HG02938 (cell line): ENCODE results near the gene DBR1.
"Not testable (repeated sequence)": the region's sequence is repeated elsewhere in the genome, so short reads cannot be mapped to it uniquely, and the experiment has no call there.

Source experiments
- ATAC-seq: cut with Tn5 transposase; IDR thresholded peaks from one replicate; pipeline ENCODE4 v1.9.1; 2021; ENCODE audit warnings: mild to moderate bottlenecking, moderate library complexity; ENCODE audit not compliant: unreplicated experiment

Gene DBR1

GRCh38 chr3:138186803-138187295, 12.1 kb upstream of the DBR1 start:
- ATAC-seq = peak; percentile 90

GRCh38 chr3:138186221-138186620, 11.5 kb upstream of the DBR1 start:
- ATAC-seq = no peak

DNA sequence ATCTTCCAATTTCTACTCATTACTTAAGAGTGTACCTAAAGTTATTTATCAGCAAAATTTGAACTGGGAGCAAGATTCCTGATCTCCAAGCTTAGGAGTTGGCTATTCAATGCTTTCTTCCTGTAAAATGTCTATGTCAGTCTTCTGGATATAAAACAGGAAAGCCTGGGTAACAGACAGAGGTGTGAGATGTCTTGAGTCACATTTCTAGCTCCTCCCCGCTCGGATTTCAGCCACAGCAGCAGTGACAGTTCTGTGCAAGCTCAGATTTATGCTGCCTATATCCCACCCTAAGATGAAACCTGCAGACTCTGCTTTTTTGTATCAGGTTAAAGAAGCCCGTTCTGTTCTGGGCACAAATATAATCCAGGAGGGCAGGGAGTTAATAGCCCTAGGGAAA, 10.3 kb upstream of the DBR1 start:
- ATAC-seq = no peak

- no peak for ATAC-seq
Measured at GRCh38 chr3:138180375-138181029, 5.8 kb upstream of the DBR1 start.

DNA sequence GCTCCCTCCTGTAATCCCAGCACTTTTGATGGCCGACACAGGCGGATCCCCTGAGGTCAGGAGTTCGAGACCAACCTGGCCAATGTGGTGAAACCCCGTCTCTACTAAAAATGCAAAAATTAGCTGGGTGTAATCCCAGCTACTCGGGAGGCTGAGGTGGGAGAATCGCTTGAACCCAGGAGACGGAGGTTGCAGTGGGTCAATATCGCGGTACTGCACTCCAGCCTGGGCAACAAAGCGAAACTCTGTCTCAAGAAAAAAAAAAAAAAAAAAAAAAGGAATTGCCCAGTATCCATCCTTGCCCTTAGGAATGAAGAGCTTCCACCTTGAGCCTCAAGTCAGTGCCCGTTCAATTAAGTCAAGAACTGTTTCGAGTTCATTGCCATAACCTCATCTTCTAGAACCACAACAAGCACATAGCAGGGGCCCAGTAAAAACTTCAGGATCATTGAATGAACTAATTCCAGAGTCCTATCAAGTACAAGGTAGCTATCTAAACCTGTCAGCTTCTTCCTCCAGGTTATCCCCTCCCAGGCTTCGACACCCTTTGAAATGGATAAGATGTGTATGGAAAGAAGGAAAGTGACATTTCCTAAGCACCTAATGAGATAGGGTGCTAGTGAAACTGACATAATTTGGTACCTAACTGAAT, 826 bp downstream of the DBR1 start:
- peak; percentile 14 for ATAC-seq

DNA sequence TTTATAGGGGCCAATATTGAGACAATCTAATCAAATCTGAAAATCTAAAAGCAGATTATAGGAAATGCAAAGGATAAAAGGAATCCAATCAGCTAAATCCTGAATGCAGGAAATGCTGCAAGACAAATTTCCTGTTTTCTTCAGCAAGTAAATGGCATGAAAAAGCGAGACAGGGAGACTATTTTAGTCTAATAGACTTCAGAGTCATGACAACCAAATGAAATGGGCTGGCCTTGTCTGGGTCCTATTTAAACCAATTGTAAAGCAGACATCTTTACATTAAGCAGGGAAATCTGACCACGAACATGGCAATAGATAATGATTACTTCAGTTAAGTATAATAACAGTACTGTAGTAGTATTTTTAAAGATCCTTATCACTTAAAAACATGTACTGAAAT, 2.1 kb downstream of the DBR1 start:
- no peak for ATAC-seq

GRCh38 chr3:138165061-138165460, 9.7 kb downstream of the DBR1 start:
- ATAC-seq = no peak

DNA sequence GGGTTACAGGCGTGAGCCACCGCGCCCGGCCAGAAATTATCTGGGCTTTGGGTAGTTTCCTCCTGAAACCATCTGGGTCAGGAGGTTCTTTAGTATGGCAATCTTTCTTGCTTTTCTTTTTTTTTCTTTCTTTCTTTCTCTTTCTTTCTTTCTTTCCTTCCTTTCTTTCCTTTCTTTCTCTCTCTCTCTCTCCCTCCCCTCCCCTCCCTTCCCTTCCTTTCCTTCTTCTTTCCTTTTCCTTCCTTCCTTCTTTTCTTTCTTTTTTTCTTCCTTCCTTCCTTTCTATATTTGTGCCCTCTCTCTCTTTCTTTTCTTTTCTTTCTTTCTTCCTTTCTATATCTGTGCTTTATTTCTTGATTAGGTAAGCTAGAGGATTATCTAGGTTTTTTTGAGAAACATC, 17.0 kb downstream of the DBR1 start:
- ATAC-seq = no peak

DNA sequence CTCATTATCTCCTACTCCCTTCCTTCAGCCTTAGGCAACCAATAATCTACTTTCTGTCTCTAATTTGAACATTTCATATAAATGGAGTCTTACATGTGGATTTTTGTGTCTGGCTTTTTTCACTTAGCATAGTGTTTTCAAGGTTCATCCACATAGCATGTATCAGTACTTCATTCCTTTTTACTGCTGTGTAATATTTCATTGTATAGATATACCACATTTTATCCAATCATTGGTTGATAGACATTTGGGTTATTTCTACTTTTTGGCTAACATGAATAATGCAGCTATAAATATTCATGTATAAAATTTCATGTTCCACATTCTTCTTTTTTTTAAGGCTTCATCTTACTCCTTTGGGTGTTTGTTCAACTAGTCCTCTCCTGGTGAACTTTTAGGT, 20.2 kb downstream of the DBR1 start:
- no peak for ATAC-seq

DNA sequence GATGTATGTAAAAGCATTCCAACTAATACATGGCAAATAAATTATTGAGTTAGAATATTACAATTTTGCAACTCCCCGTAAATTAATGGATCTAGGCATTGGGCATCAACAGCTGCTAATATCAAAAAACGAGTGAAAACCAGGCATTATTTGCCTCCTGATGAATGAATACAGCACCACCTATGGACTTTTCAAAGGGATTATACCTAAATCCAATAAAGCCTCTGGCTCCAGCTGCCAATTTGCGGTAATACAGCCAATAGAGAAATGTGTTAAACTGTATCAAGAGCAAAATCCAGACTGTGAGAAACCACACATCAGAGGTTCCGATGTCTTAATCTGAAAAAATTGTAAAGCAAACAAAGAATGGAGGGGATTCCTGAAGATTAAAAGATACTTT, 26.2 kb downstream of the DBR1 start:
- no peak for ATAC-seq

DNA sequence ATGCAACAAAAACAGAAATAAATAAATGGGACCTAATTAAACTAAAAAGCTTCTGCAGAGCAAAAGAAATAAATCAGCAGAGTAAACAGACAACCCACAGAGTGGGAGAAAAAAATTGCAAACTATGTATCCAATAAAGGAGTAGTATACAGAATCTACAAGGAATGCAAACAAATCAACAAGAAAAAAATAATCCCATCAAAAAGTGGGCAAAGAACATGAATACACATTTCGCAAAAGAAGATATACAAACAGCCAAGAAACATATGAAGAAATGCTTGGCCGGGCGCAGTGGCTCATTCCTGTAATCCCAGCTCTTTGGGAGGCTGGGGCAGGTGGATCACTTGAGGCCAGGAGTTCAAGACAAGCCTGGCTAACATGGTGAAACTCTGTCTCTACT, 32.5 kb downstream of the DBR1 start:
- not testable (repeated sequence) for ATAC-seq

DNA sequence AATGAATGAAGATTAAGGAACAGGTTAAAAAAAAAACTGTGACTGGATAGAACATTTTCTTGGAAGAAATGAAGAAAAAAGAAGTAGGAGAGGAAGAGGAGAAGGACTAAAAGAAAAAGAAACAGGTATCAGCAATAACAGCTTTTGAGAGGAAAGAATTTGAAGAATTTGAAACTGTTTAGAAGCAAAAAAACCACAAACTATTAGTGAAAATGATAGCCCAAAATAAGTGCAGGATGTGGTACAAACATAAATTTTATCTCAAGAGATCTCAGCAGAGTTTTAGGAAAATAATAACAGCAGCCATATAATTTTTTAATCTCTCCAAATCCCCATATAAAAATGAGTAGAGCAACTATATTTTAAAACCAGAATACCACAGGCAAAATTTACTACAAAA, 33.8 kb downstream of the DBR1 start:
- ATAC-seq = no peak

GRCh38 chr3:138139691-138140090, 35.0 kb downstream of the DBR1 start:
- ATAC-seq = no peak

DNA sequence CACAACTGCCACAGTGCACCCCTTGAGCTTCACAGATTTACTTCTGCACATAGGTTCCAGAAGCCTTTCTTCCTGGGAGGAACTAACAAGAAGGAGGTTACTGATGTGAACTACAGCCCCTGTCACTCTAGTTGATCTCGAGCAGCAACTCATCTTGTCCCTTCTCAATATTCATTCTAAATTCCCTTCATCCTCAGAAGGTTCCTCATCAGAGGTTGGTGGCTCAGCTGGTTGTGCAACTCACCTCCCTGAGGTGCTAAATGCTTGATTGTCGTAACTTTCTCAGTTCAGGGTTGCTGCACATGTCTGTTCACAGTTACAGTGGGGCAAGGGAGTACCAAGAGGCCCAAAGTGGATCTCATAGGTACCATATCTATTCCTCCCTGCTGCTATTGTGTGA, 36.9 kb downstream of the DBR1 start:
- ATAC-seq = no peak

DNA sequence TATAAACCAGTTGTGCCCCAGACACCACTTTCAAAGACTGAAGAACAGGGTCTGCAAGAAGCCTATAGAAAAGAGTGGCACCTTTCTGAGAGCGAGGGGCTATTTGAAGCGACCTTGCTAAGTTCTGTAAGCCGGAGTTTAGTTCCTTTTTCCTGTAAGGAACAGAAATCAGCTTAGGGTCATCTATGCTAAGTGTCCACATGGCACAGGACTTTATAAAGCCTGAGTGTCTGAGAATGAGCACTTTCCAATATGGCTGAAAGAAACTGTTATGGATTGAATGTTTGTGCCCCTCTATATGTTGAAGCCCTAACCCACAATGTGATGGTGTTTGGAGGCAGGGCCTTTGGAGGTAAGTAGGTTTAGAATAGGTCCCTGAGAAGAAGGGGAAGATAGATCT, 38.5 kb downstream of the DBR1 start:
- ATAC-seq = no peak

DNA sequence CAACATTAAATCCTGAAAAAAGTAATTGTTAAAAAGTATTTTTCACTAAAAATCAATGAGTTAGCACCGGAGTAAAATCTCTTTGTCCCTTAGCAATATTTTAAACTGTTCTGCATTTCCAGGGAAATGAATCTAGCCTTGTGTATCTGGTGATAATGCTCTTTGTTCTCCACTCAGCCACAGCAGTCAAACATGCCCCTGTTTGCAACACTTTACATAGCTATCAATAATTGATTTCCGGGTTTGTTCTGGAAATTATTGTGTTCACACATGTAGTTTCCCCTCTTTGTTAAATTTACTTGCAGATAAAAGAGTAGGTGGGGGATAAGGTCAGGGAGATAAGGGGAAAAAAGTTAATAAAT, 38.9 kb downstream of the DBR1 start:
- no peak for ATAC-seq

DNA sequence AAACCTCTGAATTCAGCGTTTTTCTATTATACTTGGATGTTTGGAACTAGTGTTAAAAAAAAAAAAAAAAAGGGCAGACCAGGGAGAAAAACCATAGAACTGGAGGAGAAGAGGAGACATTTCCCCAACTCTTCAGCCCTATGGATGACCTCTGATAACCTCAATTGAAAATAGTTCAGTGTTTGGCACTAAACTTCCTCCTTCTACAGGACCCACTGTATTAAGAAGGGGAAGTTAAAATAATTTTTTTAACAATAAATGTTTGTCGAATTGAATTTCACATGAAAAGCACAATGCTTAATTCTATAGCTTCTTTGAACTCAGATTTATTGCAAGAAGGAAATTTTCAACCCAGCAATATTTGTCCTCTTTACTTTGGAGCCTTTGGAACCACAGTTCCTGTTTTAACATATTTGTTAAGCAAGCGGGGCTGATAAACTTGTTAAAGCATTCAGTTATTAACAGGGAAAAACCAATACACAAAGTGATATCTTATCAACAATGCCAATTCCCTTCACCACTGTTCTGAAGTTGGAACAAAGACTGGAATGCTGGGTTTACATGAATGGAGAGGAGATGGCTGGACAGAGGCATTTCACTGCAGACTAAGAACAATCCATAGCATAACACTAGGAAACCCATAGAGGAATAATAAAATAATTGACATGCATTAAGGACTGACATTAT, 39.4 kb downstream of the DBR1 start:
- ATAC-seq = no peak

DNA sequence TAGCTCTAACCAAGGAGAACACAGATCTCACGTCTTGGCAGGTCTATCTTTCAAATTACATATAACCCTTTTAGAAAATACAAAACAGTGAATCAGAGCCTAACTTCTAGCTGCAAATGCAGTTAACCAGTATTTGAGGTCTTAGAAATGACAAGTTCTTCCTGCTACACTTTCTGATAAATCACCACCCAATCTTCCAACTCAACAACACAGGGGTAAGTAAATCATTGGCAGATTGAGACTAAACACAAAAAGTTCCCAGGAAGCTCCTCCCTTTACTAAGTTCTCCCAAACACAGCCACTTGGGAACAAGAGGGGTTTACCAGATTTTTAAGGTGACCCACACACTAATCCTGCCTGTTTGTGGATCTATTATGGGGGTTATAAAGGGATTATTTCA, 42.5 kb downstream of the DBR1 start, which contains the start of gene A4GNT:
A4GNT (minus strand) TSS at position 152 of the 400 bp plus-strand sequence. CDS start 1,134 bp downstream, outside the sequence.
- no peak for ATAC-seq

DNA sequence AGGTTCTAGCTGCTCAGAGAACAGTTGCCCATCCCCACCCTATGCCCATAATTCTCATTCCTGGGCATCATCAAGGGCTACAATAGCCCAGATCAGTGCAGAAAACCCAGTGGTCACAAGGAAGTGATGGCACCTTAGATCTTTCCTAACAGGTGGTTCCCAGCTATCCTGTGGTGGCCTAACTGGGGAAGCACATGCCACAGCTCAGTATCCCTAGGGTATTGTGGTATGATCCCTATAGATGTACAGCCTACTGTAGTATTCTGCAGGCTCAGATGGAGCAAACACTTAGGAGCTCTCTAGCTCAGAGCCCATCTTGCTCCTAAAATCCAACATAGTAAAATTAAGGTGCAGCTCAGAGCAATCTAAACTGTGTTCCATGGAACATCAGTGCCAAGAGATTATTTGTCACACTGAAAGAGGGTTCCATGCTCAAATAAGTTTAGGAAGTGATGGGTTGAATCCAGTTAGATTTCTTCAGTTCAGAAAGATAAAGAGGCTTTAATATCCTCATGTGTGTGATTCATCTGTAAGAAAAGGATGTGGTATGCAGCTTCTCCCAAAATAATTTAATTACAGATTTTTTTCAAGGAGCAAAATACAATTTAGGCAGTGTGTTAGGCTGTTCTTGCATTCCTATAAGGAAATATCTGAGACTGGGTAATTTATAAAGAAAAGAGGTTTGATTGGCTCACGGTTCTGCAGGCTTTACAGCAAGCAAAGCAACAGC, 46.9 kb downstream of the DBR1 start:
- ATAC-seq = no peak

GRCh38 chr3:138125548-138126221, 49.0 kb downstream of the DBR1 start:
- ATAC-seq = no peak
